H1 (cell line): Measurements from ENCODE around the gene ATP5PB. TPM values are rescaled to one million over a fixed set of nuclear protein-coding genes. Genes with fewer than 3 reads are reported as not detected.

Experiments
- CTCF ChIA-PET: fragments of 300-600 bp; sonication (Branson Sonifier 250); formaldehyde crosslinking; loops from one replicate; lab custom pipeline; 2021; ENCODE audit not compliant: partially characterized antibody; lab: Charles Lee
- POLR2A ChIA-PET: fragments of 300-600 bp; sonication (Branson Sonifier 250); formaldehyde crosslinking; loops from one replicate; lab custom pipeline; 2021; ENCODE audit warnings: inconsistent platforms; ENCODE audit not compliant: partially characterized antibody; lab: Charles Lee
- DNase-seq, 2 experiments: peaks; one replicate each; pipeline versions ENCODE4 v3.0.0 to v3.0.0-alpha.2; 2010 to 2022; ENCODE audit warnings: low spot score in 2 of 2, low read depth in 1 of 2, mixed read lengths in 1 of 2
- FAIRE-seq: peaks from 2 replicates; lab custom pipeline; 2011; peaks lifted over from hg19 to GRCh38; lab: Jason Lieb, UNC
- H2AFZ ChIP-seq: 2 replicates; pipeline ENCODE4 v1.8.1; 2012; ENCODE audit warnings: low read length, inconsistent platforms
- H2AK5ac ChIP-seq: 2 replicates; pipeline ENCODE4 v1.6.1; 2013; ENCODE audit warnings: low read depth, low read length
- H2BK120ac ChIP-seq: replicated peaks from 2 replicates; pipeline ENCODE3; 2013; ENCODE audit warnings: low read depth, low read length, inconsistent platforms
- H2BK12ac ChIP-seq: 2 replicates; pipeline ENCODE4 v1.6.1; 2013; ENCODE audit warnings: low read depth, low read length
- H2BK15ac ChIP-seq: 2 replicates; pipeline ENCODE4 v1.6.1; 2013; ENCODE audit warnings: low read length
- H2BK20ac ChIP-seq: 2 replicates; pipeline ENCODE4 v1.6.1; 2013; ENCODE audit warnings: low read length
- H2BK5ac ChIP-seq: 2 replicates; pipeline ENCODE4 v1.6.1; 2013; ENCODE audit warnings: low read depth, low read length
- H3K14ac ChIP-seq: 2 replicates; pipeline ENCODE4 v1.6.1; 2013; ENCODE audit warnings: inconsistent platforms; ENCODE audit not compliant: insufficient read length
- H3K18ac ChIP-seq: 2 replicates; pipeline ENCODE4 v1.6.1; 2013; ENCODE audit warnings: low read length; ENCODE audit errors: extremely low read depth
- H3K23ac ChIP-seq: 2 replicates; pipeline ENCODE4 v1.6.1; 2013; ENCODE audit warnings: inconsistent platforms; ENCODE audit not compliant: insufficient read length
- H3K23me2 ChIP-seq: 2 replicates; pipeline ENCODE4 v1.6.1; 2013; ENCODE audit warnings: low read depth, low read length
- H3K27ac ChIP-seq: 2 replicates; pipeline ENCODE4 v1.6.1; 2011; ENCODE audit warnings: low read depth, low read length, inconsistent platforms
- H3K27me3 ChIP-seq, 4 experiments: replicated peaks in 1 of 4; 1 replicate in 1 of 4; 2 replicates in 3 of 4; pipeline versions ENCODE4 v1.6.1 to v1.8.1; 2011 to 2013; ENCODE audit warnings: low read length in 3 of 4, mild to moderate bottlenecking in 3 of 4, inconsistent platforms in 2 of 4, mixed read lengths in 2 of 4, moderate library complexity in 1 of 4; ENCODE audit not compliant: control insufficient read depth in 3 of 4, insufficient read depth in 3 of 4; ENCODE audit errors: extremely low read depth in 1 of 4
- H3K36me3 ChIP-seq, 4 experiments: 2 replicates each; pipeline versions ENCODE4 v1.6.1 to v1.8.1; 2011 to 2013; ENCODE audit warnings: mild to moderate bottlenecking in 4 of 4, low read length in 3 of 4, moderate library complexity in 2 of 4, control low read depth in 1 of 4, inconsistent platforms in 1 of 4; ENCODE audit not compliant: insufficient read depth in 4 of 4, control insufficient read depth in 2 of 4
- H3K4ac ChIP-seq: replicated peaks from 2 replicates; pipeline ENCODE3; 2013; ENCODE audit warnings: low read length, low read depth, mixed read lengths, inconsistent platforms; ENCODE audit not compliant: insufficient read length
- H3K4me1 ChIP-seq, 4 experiments: replicated peaks in 1 of 4; 1 replicate in 1 of 4; 2 replicates in 3 of 4; pipeline versions ENCODE4 v1.6.1 to v1.8.1; 2011 to 2013; ENCODE audit warnings: low read length in 3 of 4, inconsistent platforms in 2 of 4, mixed read lengths in 1 of 4; ENCODE audit not compliant: insufficient read depth in 4 of 4, control insufficient read depth in 3 of 4
- H3K4me2 ChIP-seq, 2 experiments: 2 replicates each; pipeline versions ENCODE4 v1.6.1 to v1.8.1; 2011 to 2013; ENCODE audit warnings: low read depth in 2 of 2, low read length in 2 of 2, control low read depth in 1 of 2, inconsistent platforms in 1 of 2, mild to moderate bottlenecking in 1 of 2; ENCODE audit not compliant: insufficient read depth in 1 of 2
- H3K4me3 ChIP-seq, 4 experiments: fragments of 200-600, 300-600 bp in 1 of 4; sonication (generic), shearing (Covaris generic), sonication (Bioruptor Twin) in 1 of 4; 2 replicates each; pipeline versions ENCODE4 v1.5.1 to v1.8.1; 2011 to 2016; ENCODE audit warnings: low read length in 4 of 4, low read depth in 3 of 4, control low read depth in 2 of 4, inconsistent platforms in 2 of 4, mild to moderate bottlenecking in 2 of 4, mixed read lengths in 1 of 4, moderate library complexity in 1 of 4; ENCODE audit not compliant: insufficient read depth in 2 of 4; ENCODE audit errors: extremely low read depth in 1 of 4
- H3K56ac ChIP-seq: replicated peaks from 2 replicates; pipeline ENCODE3; 2013; ENCODE audit warnings: low read depth, mild to moderate bottlenecking, mixed read lengths, low read length, inconsistent platforms; ENCODE audit not compliant: insufficient read length
- H3K79me1 ChIP-seq: 2 replicates; pipeline ENCODE4 v1.6.1; 2013; ENCODE audit warnings: low read depth, low read length, control low read depth
- H3K79me2 ChIP-seq, 2 experiments: 2 replicates each; pipeline versions ENCODE4 v1.6.1 to v1.8.1; 2012 to 2013; ENCODE audit warnings: low read length in 2 of 2, mild to moderate bottlenecking in 2 of 2, inconsistent platforms in 1 of 2; ENCODE audit not compliant: insufficient read depth in 2 of 2, control insufficient read depth in 1 of 2
- H3K9ac ChIP-seq, 4 experiments: replicated peaks in 1 of 4; 1 replicate in 1 of 4; 2 replicates in 3 of 4; pipeline versions ENCODE4 v1.6.1 to v1.8.1; 2011 to 2013; ENCODE audit warnings: low read depth in 3 of 4, low read length in 3 of 4, control low read depth in 2 of 4, mild to moderate bottlenecking in 2 of 4, moderate library complexity in 2 of 4, inconsistent platforms in 1 of 4; ENCODE audit errors: extremely low read depth in 1 of 4
- H3K9me3 ChIP-seq, 2 experiments: 2 replicates each; pipeline versions ENCODE4 v1.6.1 to v1.8.1; 2012 to 2013; ENCODE audit warnings: mild to moderate bottlenecking in 2 of 2, moderate library complexity in 2 of 2, control low read depth in 1 of 2, inconsistent platforms in 1 of 2, low read depth in 1 of 2, low read length in 1 of 2, mixed read lengths in 1 of 2; ENCODE audit not compliant: insufficient read depth in 2 of 2
- H4K20me1 ChIP-seq, 2 experiments: replicated peaks in 1 of 2; 2 replicates each; pipeline versions ENCODE3 to v1.8.1; 2011 to 2013; ENCODE audit warnings: inconsistent platforms in 2 of 2, low read length in 2 of 2, mild to moderate bottlenecking in 1 of 2; ENCODE audit not compliant: insufficient read depth in 2 of 2, control insufficient read depth in 1 of 2
- H4K5ac ChIP-seq: 2 replicates; pipeline ENCODE4 v1.6.1; 2013; ENCODE audit warnings: low read length, low read depth, mixed read lengths, inconsistent platforms; ENCODE audit not compliant: insufficient read length
- H4K8ac ChIP-seq: 2 replicates; pipeline ENCODE4 v1.8.0; 2013; ENCODE audit warnings: mild to moderate bottlenecking, moderate library complexity, low read length, inconsistent platforms; ENCODE audit not compliant: insufficient read depth; ENCODE audit errors: extremely low read depth
- H4K91ac ChIP-seq: replicated peaks from 2 replicates; pipeline ENCODE3; 2013; ENCODE audit warnings: low read length, mixed read lengths, inconsistent platforms; ENCODE audit not compliant: insufficient read length
- CEBPB ChIP-seq: IDR thresholded peaks from 2 replicates; pipeline ENCODE4 v1.6.1; 2012; ENCODE audit warnings: low read depth, low read length
- CTCF ChIP-seq, 3 experiments: IDR thresholded peaks; 1 replicate in 2 of 3; 2 replicates in 1 of 3; pipeline versions ENCODE4 v1.5.1 to v1.6.1; 2011; ENCODE audit warnings: low read length in 3 of 3, mild to moderate bottlenecking in 3 of 3, inconsistent platforms in 2 of 3, low read depth in 1 of 3, moderate library complexity in 1 of 3; ENCODE audit not compliant: insufficient read depth in 1 of 3; ENCODE audit errors: control extremely low read depth in 1 of 3
- SRF ChIP-seq: IDR thresholded peaks from 2 replicates; pipeline ENCODE4 v1.6.1; 2011; ENCODE audit warnings: mild to moderate bottlenecking, low read depth, low read length, moderate library complexity
- TAF7 ChIP-seq: optimal IDR thresholded peaks from 2 replicates; pipeline ENCODE3; 2011; ENCODE audit warnings: low read depth, mild to moderate bottlenecking, inconsistent platforms, low read length, moderate library complexity, borderline replicate concordance
- WGBS, 2 experiments: shearing (Covaris generic) in 1 of 2; methylation state at CpG; one replicate each; pipeline versions ENCODE4 v1.1.6 to v1.1.7; 2013 to 2015; ENCODE audit warnings: low lambda C conversion rate in 2 of 2, mixed read lengths in 2 of 2, inconsistent platforms in 1 of 2, low coverage in 1 of 2, missing lambda C conversion rate in 1 of 2; ENCODE audit not compliant: insufficient replicate concordance in 2 of 2, insufficient coverage in 1 of 2, insufficient read length in 1 of 2; ENCODE audit errors: extremely low coverage in 1 of 2, missing lambda C conversion rate in 1 of 2; 5-methylcytosine and 5-hydroxymethylcytosine counted together
- polyA plus RNA-seq, 7 experiments: library from polyadenylated mRNA; depleted of rRNA in 3 of 7; stranded (reverse) in 5 of 7; unstranded in 2 of 7; fragments of >200 nt in 5 of 7; fragments of 200-250 nt in 2 of 7; gene quantifications; 1 replicate in 5 of 7; 2 replicates in 1 of 7; 4 replicates in 1 of 7; pipeline versions ENCODE4 v1.2.1 to v1.2.3, GENCODE V29; 2011 to 2013; ENCODE audit warnings: missing spikeins in 2 of 7, mixed read lengths in 2 of 7
- total RNA-seq: library from RNA; stranded (reverse); fragmentation: NEBNext Ultra II Directional; extraction: Animal tissue kit (Norgen Biotek cat#: 25700); gene quantifications from 2 replicates; pipeline ENCODE4 v1.2.1, GENCODE V29; 2021

ATP5PB gene
- total and polyA plus RNA-seq, 2 of the 8 experiments (the other 6 are each of a cell fraction or from before 2014, with no cell fraction given) = 232 to 262 TPM

- H2AK5ac ChIP-seq = no peak overlapping the region
- H3K27ac ChIP-seq = no peak overlapping the region
- no peak overlapping the region for H4K91ac ChIP-seq
- no peaks in the 10 kb centered on the region for H4K20me1 ChIP-seq
- no peak overlapping the region for H3K9ac ChIP-seq
- no peaks in the 10 kb centered on the region for H3K79me1 ChIP-seq
- FAIRE-seq (no peak), DNase-seq (no peak)
- H3K4me2 ChIP-seq = no peak overlapping the region
- no peak overlapping the region for H2BK120ac ChIP-seq
- H3K56ac ChIP-seq = no peak overlapping the region
- H3K4ac ChIP-seq = no peak overlapping the region
- H4K8ac ChIP-seq = no peak overlapping the region
- H3K14ac ChIP-seq = no peak overlapping the region
- H2AFZ ChIP-seq = no peak overlapping the region
- WGBS, 2 experiments = 89% methylated on average over 4 of the region's 4 CpGs; no CpG with 5 or more reads in 1 of the 2 experiments
- CTCF ChIA-PET = interaction anchor here (0.6 to 1.5 kb wide), 7 partner anchors 9 to 635 kb away, joined by 3 to 4 read pairs (median 3); no protein-coding TSS in a partner anchor
- no peaks in the 10 kb centered on the region for H3K79me2 ChIP-seq
- H4K5ac ChIP-seq = no peak overlapping the region
- no peak overlapping the region for H2BK20ac ChIP-seq
- no peaks in the 10 kb centered on the region for H3K27me3 ChIP-seq
- no peak overlapping the region for H2BK15ac ChIP-seq
- no peak overlapping the region for H2BK5ac ChIP-seq
- no peaks in the 10 kb centered on the region for H3K9me3 ChIP-seq
- H3K4me1 ChIP-seq = no peaks in the 10 kb centered on the region
- H2BK12ac ChIP-seq = no peak overlapping the region
- POLR2A ChIA-PET = interaction anchor here (1.5 to 2.2 kb wide), 3 partner anchors 10 to 15 kb away, joined by 3 to 13 read pairs (median 5); partner anchors contain the start of gene WDR77
- no peak overlapping the region for H3K23ac ChIP-seq
- peaks cover 5 to 43% (median 26%) of the 10 kb centered on the region in 4 experiments; a peak in 7 of 8 replicates for H3K36me3 ChIP-seq
- TF ChIP-seq CTCF (IDR thresholded peaks at IDR 0.05; ENCODE audit: control extremely low read depth in 1 of 3, insufficient read depth in 1 of 3, low read depth in 1 of 3, low read length in 3 of 3) (no peak), CEBPB (peak; percentile 44; the same call in 1 of the 2 replicates), SRF (no peak), TAF7 (no peak)
- TF ChIP-seq, all 59 proteins: peak for 1
- no peak overlapping the region for H3K18ac ChIP-seq
- no peaks in the 10 kb centered on the region for H3K23me2 ChIP-seq
- H3K4me3 ChIP-seq = no peak overlapping the region
Measured at GRCh38 chr1:111462370-111463028, 13.2 kb downstream of the ATP5PB start.
